Measurements from ENCODE around the gene CDK14.

Gene CDK14

DNA sequence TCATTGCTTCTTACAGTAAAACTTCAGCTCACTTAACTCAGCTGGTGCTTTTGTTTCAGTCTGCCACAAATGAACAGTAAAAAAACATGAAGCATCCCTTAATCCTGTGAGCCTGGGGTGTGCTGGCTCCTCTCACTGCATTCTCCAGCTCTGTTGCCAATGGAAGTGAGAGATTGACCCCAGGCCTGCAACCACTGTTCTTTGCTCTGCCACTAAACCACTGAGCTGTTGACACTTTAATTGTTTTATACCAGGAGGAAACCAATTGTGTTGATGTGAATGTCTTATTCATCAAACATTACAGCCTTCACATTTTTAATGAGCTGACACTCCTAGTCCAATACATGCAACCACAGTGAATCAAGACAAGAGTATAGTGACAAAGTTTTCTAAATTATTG, 598.7 kb downstream of the CDK14 start:
- Histone ChIP-seq H3K4me3 (replicated peaks; ENCODE audit: insufficient read depth, low read length) (no peak overlapping the region), H3K27ac (replicated peaks) (no peak overlapping the region), H3K27me3 (ENCODE audit: insufficient read depth, poor library complexity, severe bottlenecking) (no peaks in the 10 kb centered on the region)
- no peak for DNase-seq (ENCODE audit: low read depth in 1 of 2, low spot score in 1 of 2)
- no peak for TF ChIP-seq POLR2AphosphoS5 (IDR thresholded peaks at IDR 0.05; ENCODE audit: low read depth)
- TF ChIP-seq SPI1 (IDR thresholded peaks at IDR 0.05; ENCODE audit: borderline replicate concordance, low read depth): no peak
- no peak for TF ChIP-seq GABPA (IDR thresholded peaks at IDR 0.05; ENCODE audit: low read depth)
- TF ChIP-seq, protein P1, sequence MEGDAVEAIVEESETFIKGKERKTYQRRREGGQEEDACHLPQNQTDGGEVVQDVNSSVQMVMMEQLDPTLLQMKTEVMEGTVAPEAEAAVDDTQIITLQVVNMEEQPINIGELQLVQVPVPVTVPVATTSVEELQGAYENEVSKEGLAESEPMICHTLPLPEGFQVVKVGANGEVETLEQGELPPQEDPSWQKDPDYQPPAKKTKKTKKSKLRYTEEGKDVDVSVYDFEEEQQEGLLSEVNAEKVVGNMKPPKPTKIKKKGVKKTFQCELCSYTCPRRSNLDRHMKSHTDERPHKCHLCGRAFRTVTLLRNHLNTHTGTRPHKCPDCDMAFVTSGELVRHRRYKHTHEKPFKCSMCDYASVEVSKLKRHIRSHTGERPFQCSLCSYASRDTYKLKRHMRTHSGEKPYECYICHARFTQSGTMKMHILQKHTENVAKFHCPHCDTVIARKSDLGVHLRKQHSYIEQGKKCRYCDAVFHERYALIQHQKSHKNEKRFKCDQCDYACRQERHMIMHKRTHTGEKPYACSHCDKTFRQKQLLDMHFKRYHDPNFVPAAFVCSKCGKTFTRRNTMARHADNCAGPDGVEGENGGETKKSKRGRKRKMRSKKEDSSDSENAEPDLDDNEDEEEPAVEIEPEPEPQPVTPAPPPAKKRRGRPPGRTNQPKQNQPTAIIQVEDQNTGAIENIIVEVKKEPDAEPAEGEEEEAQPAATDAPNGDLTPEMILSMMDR (IDR thresholded peaks at IDR 0.05; ENCODE audit: insufficient read depth, low read length): no peak
- TF ChIP-seq, protein P2, sequence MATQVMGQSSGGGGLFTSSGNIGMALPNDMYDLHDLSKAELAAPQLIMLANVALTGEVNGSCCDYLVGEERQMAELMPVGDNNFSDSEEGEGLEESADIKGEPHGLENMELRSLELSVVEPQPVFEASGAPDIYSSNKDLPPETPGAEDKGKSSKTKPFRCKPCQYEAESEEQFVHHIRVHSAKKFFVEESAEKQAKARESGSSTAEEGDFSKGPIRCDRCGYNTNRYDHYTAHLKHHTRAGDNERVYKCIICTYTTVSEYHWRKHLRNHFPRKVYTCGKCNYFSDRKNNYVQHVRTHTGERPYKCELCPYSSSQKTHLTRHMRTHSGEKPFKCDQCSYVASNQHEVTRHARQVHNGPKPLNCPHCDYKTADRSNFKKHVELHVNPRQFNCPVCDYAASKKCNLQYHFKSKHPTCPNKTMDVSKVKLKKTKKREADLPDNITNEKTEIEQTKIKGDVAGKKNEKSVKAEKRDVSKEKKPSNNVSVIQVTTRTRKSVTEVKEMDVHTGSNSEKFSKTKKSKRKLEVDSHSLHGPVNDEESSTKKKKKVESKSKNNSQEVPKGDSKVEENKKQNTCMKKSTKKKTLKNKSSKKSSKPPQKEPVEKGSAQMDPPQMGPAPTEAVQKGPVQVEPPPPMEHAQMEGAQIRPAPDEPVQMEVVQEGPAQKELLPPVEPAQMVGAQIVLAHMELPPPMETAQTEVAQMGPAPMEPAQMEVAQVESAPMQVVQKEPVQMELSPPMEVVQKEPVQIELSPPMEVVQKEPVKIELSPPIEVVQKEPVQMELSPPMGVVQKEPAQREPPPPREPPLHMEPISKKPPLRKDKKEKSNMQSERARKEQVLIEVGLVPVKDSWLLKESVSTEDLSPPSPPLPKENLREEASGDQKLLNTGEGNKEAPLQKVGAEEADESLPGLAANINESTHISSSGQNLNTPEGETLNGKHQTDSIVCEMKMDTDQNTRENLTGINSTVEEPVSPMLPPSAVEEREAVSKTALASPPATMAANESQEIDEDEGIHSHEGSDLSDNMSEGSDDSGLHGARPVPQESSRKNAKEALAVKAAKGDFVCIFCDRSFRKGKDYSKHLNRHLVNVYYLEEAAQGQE (IDR thresholded peaks at IDR 0.05; ENCODE audit: insufficient replicate concordance, low read depth): no peak

DNA sequence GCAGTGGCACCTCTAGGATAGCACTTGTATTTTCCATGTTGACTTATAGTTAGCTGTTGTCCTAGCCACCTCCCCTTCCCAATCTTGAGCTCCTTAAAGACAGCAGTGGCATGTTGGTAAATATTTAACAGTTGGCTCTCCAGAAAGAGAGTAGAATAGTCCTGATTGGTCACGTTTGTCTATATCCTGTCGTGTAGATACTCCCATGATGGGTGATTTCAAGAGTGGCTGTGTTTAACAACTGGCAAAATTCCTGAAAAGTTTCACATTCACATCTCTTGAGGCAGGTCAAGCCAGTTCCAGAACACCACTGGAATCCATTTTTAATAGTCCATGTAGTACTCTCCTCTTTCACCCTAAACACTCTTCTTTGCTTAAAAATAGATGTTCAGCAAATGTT, 599.9 kb downstream of the CDK14 start:
- TF ChIP-seq SPI1 (IDR thresholded peaks at IDR 0.05; ENCODE audit: borderline replicate concordance, low read depth) (no peak), GABPA (IDR thresholded peaks at IDR 0.05; ENCODE audit: low read depth) (no peak), POLR2AphosphoS5 (IDR thresholded peaks at IDR 0.05; ENCODE audit: low read depth) (no peak)
- TF ChIP-seq, protein P1 (IDR thresholded peaks at IDR 0.05; ENCODE audit: insufficient read depth, low read length): no peak
- TF ChIP-seq, protein P2 (IDR thresholded peaks at IDR 0.05; ENCODE audit: insufficient replicate concordance, low read depth): no peak
- Histone ChIP-seq H3K27ac (replicated peaks) (no peak overlapping the region), H3K27me3 (ENCODE audit: insufficient read depth, poor library complexity, severe bottlenecking) (no peaks in the 10 kb centered on the region), H3K4me3 (replicated peaks; ENCODE audit: insufficient read depth, low read length) (no peak overlapping the region)
- DNase-seq (ENCODE audit: low read depth in 1 of 2, low spot score in 1 of 2): no peak

DNA sequence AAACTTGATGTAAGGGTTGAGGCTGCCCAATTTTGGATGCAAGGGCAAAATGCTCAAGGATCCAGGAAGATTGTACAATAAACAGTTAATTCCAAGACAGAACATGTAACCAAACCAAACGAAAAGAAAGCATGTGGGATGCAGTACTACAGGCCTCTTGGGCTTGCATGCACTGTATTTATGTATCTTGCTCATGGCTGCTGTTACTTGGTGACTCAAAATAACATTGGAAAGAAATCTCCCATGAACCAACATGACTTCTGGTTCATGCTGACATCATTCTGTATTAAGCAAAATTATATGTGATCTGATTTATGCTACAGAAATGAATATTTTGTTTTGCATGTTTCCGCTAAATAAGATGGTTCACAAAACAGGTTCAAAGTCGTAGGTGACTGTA, 602.2 kb downstream of the CDK14 start:
- H3K27ac ChIP-seq (replicated peaks): no peak overlapping the region
- no peak overlapping the region for H3K4me3 ChIP-seq (replicated peaks; ENCODE audit: insufficient read depth, low read length)
- no peak for DNase-seq (ENCODE audit: low read depth in 1 of 2, low spot score in 1 of 2)
- TF ChIP-seq, protein P2 (IDR thresholded peaks at IDR 0.05; ENCODE audit: insufficient replicate concordance, low read depth): no peak
- TF ChIP-seq GABPA (IDR thresholded peaks at IDR 0.05; ENCODE audit: low read depth) (no peak), POLR2AphosphoS5 (IDR thresholded peaks at IDR 0.05; ENCODE audit: low read depth) (no peak), SPI1 (IDR thresholded peaks at IDR 0.05; ENCODE audit: borderline replicate concordance, low read depth) (no peak)
- TF ChIP-seq, protein P1 (IDR thresholded peaks at IDR 0.05; ENCODE audit: insufficient read depth, low read length): no peak
- no peaks in the 10 kb centered on the region for H3K27me3 ChIP-seq (ENCODE audit: insufficient read depth, poor library complexity, severe bottlenecking)
